Dermis microvascular lymphatic vessel endothelial cell (primary cell): ENCODE results near the gene FRY. TPM values are rescaled to one million over a fixed set of nuclear protein-coding genes. Genes with fewer than 3 reads are reported as not detected.

ENCODE experiments used
- DNase-seq, 2 donors: peaks; one replicate each; pipeline versions ENCODE4 v3.0.0 to v3.0.0-alpha.2; 2010; ENCODE audit warnings: low read depth in 2 of 2
- total RNA-seq: library from RNA; depleted of rRNA; stranded (reverse); fragments of >200 nt; gene quantifications from 2 replicates; pipeline ENCODE4 v1.2.1, GENCODE V29; 2014

FRY gene
- total RNA-seq, 1 donor from 2014 or later, result 107 TPM

- DNase-seq, result no peak
These were observed 95.2 kb downstream of the FRY start for GRCh38 chr13:32126756-32127155.

- DNase-seq, result no peak
These were observed 96.1 kb downstream of the FRY start for GRCh38 chr13:32127691-32128090.

GRCh38 chr13:32134241-32135055, 102.9 kb downstream of the FRY start:
- no peak for DNase-seq

- DNase-seq, result no peak
These were observed 103.4 kb downstream of the FRY start for GRCh38 chr13:32135056-32135390.

GRCh38 chr13:32135655-32136054, 104.1 kb downstream of the FRY start:
- no peak for DNase-seq

GRCh38 chr13:32136061-32136460, 104.5 kb downstream of the FRY start:
- DNase-seq, result no peak

- DNase-seq, result no peak
These were observed 105.1 kb downstream of the FRY start for GRCh38 chr13:32136716-32137115.

GRCh38 chr13:32139251-32139650, 107.7 kb downstream of the FRY start:
- no peak for DNase-seq

GRCh38 chr13:32140109-32140508, 108.5 kb downstream of the FRY start:
- DNase-seq, result no peak

GRCh38 chr13:32141462-32141861, 109.9 kb downstream of the FRY start:
- no peak for DNase-seq

GRCh38 chr13:32142115-32142514, 110.5 kb downstream of the FRY start:
- no peak for DNase-seq

- peak; percentile 79 to 94 for DNase-seq
These were observed 111.4 kb downstream of the FRY start for GRCh38 chr13:32142956-32143375.

GRCh38 chr13:32147193-32147592, 115.6 kb downstream of the FRY start:
- DNase-seq, result no peak

GRCh38 chr13:32147976-32148375, 116.4 kb downstream of the FRY start:
- DNase-seq, result peak in 1 of 2 donors; percentile 53

- DNase-seq, result no peak
These were observed 118.7 kb downstream of the FRY start for GRCh38 chr13:32150239-32150638.

- DNase-seq, result no peak
These were observed 119.2 kb downstream of the FRY start for GRCh38 chr13:32150794-32151193.

GRCh38 chr13:32151240-32151639, 119.7 kb downstream of the FRY start:
- DNase-seq, result no peak

- peak in 1 of 2 donors; percentile 70 for DNase-seq
These were observed 121.5 kb downstream of the FRY start for GRCh38 chr13:32153056-32153455.

GRCh38 chr13:32159137-32159869, 127.7 kb downstream of the FRY start:
- no peak for DNase-seq

- no peak for DNase-seq
These were observed 130.9 kb downstream of the FRY start for GRCh38 chr13:32162395-32163005.

GRCh38 chr13:32164622-32165268, 133.2 kb downstream of the FRY start:
- peak; percentile 30 to 55 for DNase-seq

GRCh38 chr13:32165796-32166195, 134.2 kb downstream of the FRY start:
- no peak for DNase-seq
